Measurements from ENCODE around the gene RAD51B.

GRCh38 chr14:68761391-68761790 lies 941.8 kb downstream of the RAD51B start:
- no peak for TF ChIP-seq CTCF (IDR thresholded peaks at IDR 0.05)
- TF ChIP-seq POLR2A (IDR thresholded peaks at IDR 0.05), result no peak

All from ovary (tissue), 3 donors.